ENCODE measurements around the gene LRTM2. TPM values are rescaled to one million over a fixed set of nuclear protein-coding genes. Genes with fewer than 3 reads are reported as not detected.

LRTM2 gene
- total and polyA plus RNA-seq, 2 of the 4 experiments (the other 2 are of a cell fraction), result not detected

- Histone ChIP-seq H3K9me3 (ENCODE audit: control insufficient read depth, insufficient read depth, low read length) (no peaks in the 10 kb centered on the region), H3K79me1 (ENCODE audit: low read depth in 1 of 2, low read length in 2 of 2) (no peaks in the 10 kb centered on the region), H3K9ac (ENCODE audit: low read depth, low read length) (no peak overlapping the region), H4K8ac (ENCODE audit: low read depth in 2 of 2, low read length in 2 of 2) (no peak overlapping the region), H2BK20ac (ENCODE audit: low read depth, low read length) (no peak overlapping the region), H2BK15ac (ENCODE audit: low read depth, low read length) (no peak overlapping the region), H3K18ac (ENCODE audit: low read depth, low read length) (no peak overlapping the region), H2AK5ac (ENCODE audit: low read depth, low read length) (no peak overlapping the region), H3K9me1 (ENCODE audit: insufficient read depth, low read length) (no peaks in the 10 kb centered on the region), H2BK120ac (ENCODE audit: low read depth, low read length) (no peak overlapping the region), H2BK5ac (ENCODE audit: low read depth, low read length, poor library complexity, severe bottlenecking) (no peak overlapping the region), H2AK9ac (replicated peaks; ENCODE audit: low read depth, low read length, poor library complexity) (no peak overlapping the region), H3K4me2 (ENCODE audit: low read depth, low read length) (no peak overlapping the region), H3K14ac (replicated peaks; ENCODE audit: low read depth, low read length) (no peak overlapping the region), H3K36me3 (ENCODE audit: control insufficient read depth, insufficient read depth, low read length) (no peaks in the 10 kb centered on the region), H4K20me1 (ENCODE audit: insufficient read depth, low read length) (no peaks in the 10 kb centered on the region; the same call in 1 of the 2 replicates), H4K91ac (ENCODE audit: insufficient read depth, low read depth, low read length) (no peak overlapping the region), H3K4me3 (ENCODE audit: insufficient read depth, low read depth, low read length) (no peak overlapping the region), H2AFZ (replicated peaks; ENCODE audit: low read length, poor library complexity) (no peak overlapping the region), H3K4me1 (ENCODE audit: control insufficient read depth, insufficient read depth, low read length) (no peaks in the 10 kb centered on the region), H3K23ac (ENCODE audit: low read depth, low read length) (no peak overlapping the region), H3K56ac (ENCODE audit: extremely low read depth, insufficient read depth, low read length) (no peak overlapping the region), H3K27ac (ENCODE audit: insufficient read depth, low read length) (no peak overlapping the region), H3K27me3 (ENCODE audit: control insufficient read depth, insufficient read depth, low read length) (peaks cover 52% of the 10 kb centered on the region), H4K5ac (ENCODE audit: low read depth, low read length) (no peak overlapping the region), H3K4ac (ENCODE audit: low read depth, low read length) (no peak overlapping the region)
- BruUV-seq (replicated peaks), result no TSS peak
- dilution Hi-C loops (cut with HindIII; ENCODE audit: low sequenced_read_pairs, unreplicated experiment), result no loop called here
- DNase-seq, result no peak
- 43% methylated on average over 5 of the region's 17 CpGs; no CpG with 5 or more reads in 1 of the 2 experiments for WGBS, 2 experiments (ENCODE audit: extremely low coverage in 2 of 2, insufficient read length in 1 of 2)
- ChIA-PET POLR2A (ENCODE audit: unreplicated experiment) (no interaction called here), CTCF (no interaction called here)
- TF ChIP-seq ELK1 (IDR thresholded peaks at IDR 0.05; ENCODE audit: borderline replicate concordance, low read depth, low read length) (no peak), SMC3 (IDR thresholded peaks at IDR 0.05; ENCODE audit: low read depth, low read length) (no peak), CHD1 (IDR thresholded peaks at IDR 0.05; ENCODE audit: low read depth, low read length) (no peak), CTCF (conservative IDR thresholded peaks at IDR 0.05; ENCODE audit: low read depth, low read length) (no peak), MAFK (IDR thresholded peaks at IDR 0.05; ENCODE audit: low read depth, low read length) (no peak), CEBPB (IDR thresholded peaks at IDR 0.05; ENCODE audit: low read depth, low read length) (no peak), USF2 (IDR thresholded peaks at IDR 0.05; ENCODE audit: low read depth, low read length) (no peak), RFX5 (IDR thresholded peaks at IDR 0.05; ENCODE audit: low read depth, low read length) (no peak), FOS (IDR thresholded peaks at IDR 0.05; ENCODE audit: low read depth, low read length) (no peak), RCOR1 (IDR thresholded peaks at IDR 0.05; ENCODE audit: insufficient replicate concordance, low read length) (no peak), BHLHE40 (IDR thresholded peaks at IDR 0.05; ENCODE audit: low read depth, low read length) (no peak), POLR2A (IDR thresholded peaks at IDR 0.05; ENCODE audit: low read depth, low read length) (no peak), MAZ (IDR thresholded peaks at IDR 0.05; ENCODE audit: borderline replicate concordance, low read depth, low read length) (no peak), NFE2L2 (IDR thresholded peaks at IDR 0.05; ENCODE audit: low read depth, low read length) (no peak), RAD21 (IDR thresholded peaks at IDR 0.05; ENCODE audit: low read length) (no peak), MXI1 (IDR thresholded peaks at IDR 0.05; ENCODE audit: borderline replicate concordance, low read depth, low read length) (no peak)
- intact Hi-C loops (cut with micrococcal nuclease), result no loop called here
- in situ Hi-C loops (cut with MboI; ENCODE audit: low sequenced_read_pairs), result no loop called here
- ATAC-seq (ENCODE audit: low read depth), result no peak
Measured at GRCh38 chr12:1832801-1833595, 12.6 kb downstream of the LRTM2 start.

Measured in IMR-90 (cell line).